Measurements from ENCODE around the gene EBPL.
"Not testable (repeated sequence)": the region's sequence is repeated elsewhere in the genome, so short reads cannot be mapped to it uniquely, and the experiment has no call there.

DNA sequence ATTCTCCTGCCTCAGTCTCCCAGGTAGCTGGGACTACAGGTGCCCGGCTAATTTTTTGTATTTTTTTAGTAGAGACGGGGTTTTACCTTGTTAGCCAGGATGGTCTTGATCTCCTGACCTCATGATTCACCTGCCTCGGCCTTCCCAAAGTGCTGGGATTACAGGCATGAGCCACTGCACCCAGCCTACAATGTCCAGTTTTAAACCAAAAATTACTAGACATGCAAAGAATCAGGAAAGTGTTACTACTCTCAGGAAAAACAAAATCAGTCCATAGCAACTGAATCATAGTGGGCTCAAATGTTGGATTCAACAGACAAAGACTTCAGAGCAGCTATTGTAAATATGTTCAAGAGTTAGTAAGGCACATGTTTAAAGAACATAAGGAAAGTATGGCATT lies 79.2 kb downstream of the EBPL start:
- TF ChIP-seq, protein P1, sequence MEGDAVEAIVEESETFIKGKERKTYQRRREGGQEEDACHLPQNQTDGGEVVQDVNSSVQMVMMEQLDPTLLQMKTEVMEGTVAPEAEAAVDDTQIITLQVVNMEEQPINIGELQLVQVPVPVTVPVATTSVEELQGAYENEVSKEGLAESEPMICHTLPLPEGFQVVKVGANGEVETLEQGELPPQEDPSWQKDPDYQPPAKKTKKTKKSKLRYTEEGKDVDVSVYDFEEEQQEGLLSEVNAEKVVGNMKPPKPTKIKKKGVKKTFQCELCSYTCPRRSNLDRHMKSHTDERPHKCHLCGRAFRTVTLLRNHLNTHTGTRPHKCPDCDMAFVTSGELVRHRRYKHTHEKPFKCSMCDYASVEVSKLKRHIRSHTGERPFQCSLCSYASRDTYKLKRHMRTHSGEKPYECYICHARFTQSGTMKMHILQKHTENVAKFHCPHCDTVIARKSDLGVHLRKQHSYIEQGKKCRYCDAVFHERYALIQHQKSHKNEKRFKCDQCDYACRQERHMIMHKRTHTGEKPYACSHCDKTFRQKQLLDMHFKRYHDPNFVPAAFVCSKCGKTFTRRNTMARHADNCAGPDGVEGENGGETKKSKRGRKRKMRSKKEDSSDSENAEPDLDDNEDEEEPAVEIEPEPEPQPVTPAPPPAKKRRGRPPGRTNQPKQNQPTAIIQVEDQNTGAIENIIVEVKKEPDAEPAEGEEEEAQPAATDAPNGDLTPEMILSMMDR (IDR thresholded peaks at IDR 0.05): not testable (repeated sequence)
- not testable (repeated sequence) for TF ChIP-seq POLR2A (IDR thresholded peaks at IDR 0.05)

All from heart left ventricle (tissue), 13 donors.